ENCODE data around the gene MLXIP. TPM values are rescaled to one million over a fixed set of nuclear protein-coding genes. Genes with fewer than 3 reads are reported as not detected.

The MLXIP gene
- total RNA-seq, 1 donor from 2014 or later: 48.7 TPM

- no peak for TF ChIP-seq CTCF (IDR thresholded peaks at IDR 0.05; ENCODE audit: unreplicated experiment)
- no peaks in the 10 kb centered on the region for H3K9me3 Mint-ChIP-seq (ENCODE audit: low read depth)
- H3K4me3 Mint-ChIP-seq (ENCODE audit: low read depth): no peak overlapping the region
- H3K4me1 Mint-ChIP-seq (ENCODE audit: low read depth): peaks cover 2% of the 10 kb centered on the region
- H3K27me3 Mint-ChIP-seq: no peaks in the 10 kb centered on the region
- no peak for DNase-seq (ENCODE audit: low spot score, unreplicated experiment)
- H3K36me3 Mint-ChIP-seq (ENCODE audit: insufficient read depth): peaks cover 2% of the 10 kb centered on the region
- peak overlapping the region; percentile 60 for H3K27ac Mint-ChIP-seq
Observed at GRCh38 chr12:122123761-122124145, 45.2 kb downstream of the MLXIP start.

DNA sequence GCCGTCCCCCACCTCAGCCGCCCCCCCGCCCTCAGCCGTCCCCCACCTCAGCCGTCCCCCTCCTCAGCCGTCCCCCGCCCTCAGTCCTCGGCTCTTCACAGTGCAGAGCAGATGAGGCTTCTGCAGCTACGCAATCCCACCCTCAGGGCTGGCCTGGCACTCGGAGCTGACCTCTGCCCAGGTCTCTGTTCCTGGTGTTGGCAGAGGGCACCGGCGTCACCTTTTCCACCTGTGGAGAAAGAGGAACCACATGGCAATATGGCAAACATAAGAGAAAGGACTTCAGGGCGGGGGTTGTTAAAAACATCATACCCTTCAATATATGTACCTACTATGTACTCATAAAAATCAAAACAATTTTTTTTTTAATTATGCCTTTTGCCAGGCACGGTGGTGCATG, 45.8 kb downstream of the MLXIP start:
- Mint-ChIP-seq H3K4me3 (ENCODE audit: low read depth) (no peak overlapping the region), H3K27ac (no peak overlapping the region), H3K4me1 (ENCODE audit: low read depth) (peaks cover 2% of the 10 kb centered on the region), H3K36me3 (ENCODE audit: insufficient read depth) (peaks cover 2% of the 10 kb centered on the region), H3K27me3 (no peaks in the 10 kb centered on the region), H3K9me3 (ENCODE audit: low read depth) (no peaks in the 10 kb centered on the region)
- TF ChIP-seq CTCF (IDR thresholded peaks at IDR 0.05; ENCODE audit: unreplicated experiment): no peak
- no peak for DNase-seq (ENCODE audit: low spot score, unreplicated experiment)

DNA sequence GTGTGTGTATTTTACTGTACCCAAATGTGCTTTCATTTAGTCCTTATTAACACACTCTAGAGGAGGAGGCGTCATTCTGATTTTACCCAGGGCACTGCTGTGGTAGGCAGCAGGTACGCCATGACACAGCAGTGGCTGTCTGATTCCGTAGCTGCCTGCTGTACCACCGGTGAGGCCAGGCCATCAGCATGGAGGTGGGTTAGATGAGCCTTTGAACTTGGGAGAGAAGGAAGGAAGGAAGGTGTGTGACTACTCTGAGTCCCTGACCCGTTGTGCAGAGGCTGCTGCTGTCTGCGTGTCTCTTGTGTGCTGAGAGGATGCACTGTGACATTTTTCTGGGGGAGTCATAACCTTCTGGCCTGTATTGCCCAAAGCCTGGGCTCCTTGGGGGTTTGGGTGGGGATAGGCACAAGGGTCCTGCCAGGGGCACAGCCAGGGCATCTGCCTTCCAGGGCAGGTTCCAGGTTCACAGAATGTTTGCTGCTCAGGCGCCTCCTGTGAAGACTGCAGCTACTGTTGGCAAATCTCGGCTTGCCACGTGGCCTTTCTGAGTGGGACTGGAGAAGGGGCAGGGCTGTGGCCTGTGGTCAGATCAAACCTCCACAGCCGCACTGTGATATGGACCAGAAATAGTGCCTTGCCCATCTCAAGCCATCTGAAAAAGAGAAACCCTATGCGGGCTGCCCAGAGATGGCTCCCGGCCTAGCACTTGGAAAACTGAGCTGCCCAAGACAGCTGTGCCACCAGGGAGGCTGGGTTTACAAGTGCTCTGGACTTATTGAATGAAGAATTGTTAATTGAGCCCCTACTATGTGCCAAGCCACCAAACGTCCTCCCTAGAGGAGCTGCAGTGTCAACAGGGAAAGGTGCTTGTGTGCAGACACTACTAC, 47.1 kb downstream of the MLXIP start:
- peaks cover 2% of the 10 kb centered on the region for H3K4me1 Mint-ChIP-seq (ENCODE audit: low read depth)
- TF ChIP-seq CTCF (IDR thresholded peaks at IDR 0.05; ENCODE audit: unreplicated experiment): no peak

DNA sequence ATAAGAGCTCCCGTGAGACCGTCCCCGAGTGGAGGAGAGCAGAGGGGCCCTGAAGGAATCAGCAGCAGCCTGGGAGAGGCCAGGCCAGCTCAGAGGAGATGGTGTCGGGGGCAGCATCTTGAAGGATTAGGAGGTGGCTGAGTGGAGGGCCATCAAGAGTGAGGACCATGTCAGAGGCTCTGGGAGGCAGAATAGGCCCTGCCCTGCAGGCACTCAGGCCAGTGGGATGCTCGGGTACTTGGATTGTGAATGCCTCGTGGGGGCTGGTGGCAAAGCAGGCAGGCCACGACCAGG, 47.7 kb downstream of the MLXIP start:
- H3K27me3 Mint-ChIP-seq: no peaks in the 10 kb centered on the region
- H3K36me3 Mint-ChIP-seq (ENCODE audit: insufficient read depth): peaks cover 4% of the 10 kb centered on the region
- no peaks in the 10 kb centered on the region for H3K9me3 Mint-ChIP-seq (ENCODE audit: low read depth)
- H3K27ac Mint-ChIP-seq: peak overlapping the region; percentile 88
- peaks cover 2% of the 10 kb centered on the region for H3K4me1 Mint-ChIP-seq (ENCODE audit: low read depth)
- no peak overlapping the region for H3K4me3 Mint-ChIP-seq (ENCODE audit: low read depth)
- DNase-seq (ENCODE audit: low spot score, unreplicated experiment): no peak
- TF ChIP-seq CTCF (IDR thresholded peaks at IDR 0.05; ENCODE audit: unreplicated experiment): no peak

More for the DNA sequence above, 47.1 kb downstream of the MLXIP start:
- no peak for DNase-seq (ENCODE audit: low spot score, unreplicated experiment)
- Mint-ChIP-seq H3K36me3 (ENCODE audit: insufficient read depth) (peaks cover 2% of the 10 kb centered on the region), H3K27ac (peak overlapping the region; percentile 88), H3K27me3 (no peaks in the 10 kb centered on the region), H3K9me3 (ENCODE audit: low read depth) (no peaks in the 10 kb centered on the region), H3K4me3 (ENCODE audit: low read depth) (no peak overlapping the region)

- no peaks in the 10 kb centered on the region for H3K27me3 Mint-ChIP-seq
Observed at GRCh38 chr12:122126713-122127597, 48.4 kb downstream of the MLXIP start.

More at GRCh38 chr12:122126713-122127597, 48.4 kb downstream of the MLXIP start:
- H3K36me3 Mint-ChIP-seq (ENCODE audit: insufficient read depth): peaks cover 4% of the 10 kb centered on the region
- H3K4me3 Mint-ChIP-seq (ENCODE audit: low read depth): no peak overlapping the region
- H3K27ac Mint-ChIP-seq: no peak overlapping the region
- no peak for TF ChIP-seq CTCF (IDR thresholded peaks at IDR 0.05; ENCODE audit: unreplicated experiment)
- no peak for DNase-seq (ENCODE audit: low spot score, unreplicated experiment)
- H3K9me3 Mint-ChIP-seq (ENCODE audit: low read depth): no peaks in the 10 kb centered on the region
- peaks cover 2% of the 10 kb centered on the region for H3K4me1 Mint-ChIP-seq (ENCODE audit: low read depth)
